Measurements from ENCODE around the gene ATP5F1D. TPM values are rescaled to one million over a fixed set of nuclear protein-coding genes. Genes with fewer than 3 reads are reported as not detected.

ATP5F1D gene
- total RNA-seq, 1 donor from 2014 or later, result 7.1 TPM

GRCh38 chr19:1267477-1268225, 26.1 kb downstream of the ATP5F1D start:
- Histone ChIP-seq H3F3A (ENCODE audit: low read depth) (peaks cover 72% of the 10 kb centered on the region), H4K20me1 (ENCODE audit: low read depth) (peaks cover 36% of the 10 kb centered on the region), H2AFZ (replicated peaks) (no peak overlapping the region), H3K4me2 (peak overlapping the region; percentile 78), H3K36me3 (peaks cover 5% of the 10 kb centered on the region), H3K4me1 (peaks cover 56% of the 10 kb centered on the region), H3K9me3 (ENCODE audit: low read depth) (no peaks in the 10 kb centered on the region), H3K79me2 (ENCODE audit: low read depth) (peaks cover 33% of the 10 kb centered on the region), H3K4me3 (peak overlapping the region; percentile 62), H3K27ac (no peak overlapping the region), H3K9ac (no peak overlapping the region), H3K27me3 (peaks cover 14% of the 10 kb centered on the region)
- H3K4me1 Mint-ChIP-seq, result peaks cover 74% of the 10 kb centered on the region
- peak overlapping the region; percentile 85 for H3K4me3 Mint-ChIP-seq
- TF ChIP-seq EZH2 (IDR thresholded peaks at IDR 0.05), result no peak
- TF ChIP-seq EZH2phosphoT487 (IDR thresholded peaks at IDR 0.05), result no peak
- no peak for TF ChIP-seq CTCF (IDR thresholded peaks at IDR 0.05)
- DNase-seq (ENCODE audit: low spot score), result peak; percentile 53
- no peak overlapping the region for H3K27ac Mint-ChIP-seq
- H3K9me3 Mint-ChIP-seq, result no peaks in the 10 kb centered on the region
- peaks cover 28% of the 10 kb centered on the region for H3K27me3 Mint-ChIP-seq (ENCODE audit: insufficient read depth, low read depth)
- H3K36me3 Mint-ChIP-seq, result peaks cover 17% of the 10 kb centered on the region

GRCh38 chr19:1268226-1269064, 26.9 kb downstream of the ATP5F1D start:
- H3K9me3 Mint-ChIP-seq, result no peaks in the 10 kb centered on the region
- no peak overlapping the region for H2AFZ ChIP-seq (replicated peaks)
- peaks cover 22% of the 10 kb centered on the region for H3K36me3 Mint-ChIP-seq
- no peaks in the 10 kb centered on the region for H3K9me3 ChIP-seq (ENCODE audit: low read depth)
- peak overlapping the region; percentile 70 for H3K27ac Mint-ChIP-seq
- peaks cover 14% of the 10 kb centered on the region for H3K27me3 ChIP-seq
- H3K4me1 ChIP-seq, result peaks cover 58% of the 10 kb centered on the region
- H3K4me2 ChIP-seq, result peak overlapping the region; percentile 78
- H3K27me3 Mint-ChIP-seq (ENCODE audit: insufficient read depth, low read depth), result peaks cover 28% of the 10 kb centered on the region
- TF ChIP-seq EZH2 (IDR thresholded peaks at IDR 0.05), result no peak
- TF ChIP-seq CTCF (IDR thresholded peaks at IDR 0.05), result no peak
- H4K20me1 ChIP-seq (ENCODE audit: low read depth), result peaks cover 44% of the 10 kb centered on the region
- H3K36me3 ChIP-seq, result peaks cover 5% of the 10 kb centered on the region
- H3K27ac ChIP-seq, result no peak overlapping the region
- peaks cover 80% of the 10 kb centered on the region for H3F3A ChIP-seq (ENCODE audit: low read depth)
- H3K9ac ChIP-seq, result no peak overlapping the region
- peak overlapping the region; percentile 85 for H3K4me3 Mint-ChIP-seq
- H3K79me2 ChIP-seq (ENCODE audit: low read depth), result peaks cover 41% of the 10 kb centered on the region
- peak overlapping the region; percentile 74 for H3K4me3 ChIP-seq
- DNase-seq (ENCODE audit: low spot score), result peak; percentile 58
- peaks cover 71% of the 10 kb centered on the region for H3K4me1 Mint-ChIP-seq

- peaks cover 59% of the 10 kb centered on the region for H3K4me1 ChIP-seq
- DNase-seq (ENCODE audit: low spot score), result peak; percentile 100
- H3K9me3 ChIP-seq (ENCODE audit: low read depth), result no peaks in the 10 kb centered on the region
- Mint-ChIP-seq H3K36me3 (peaks cover 27% of the 10 kb centered on the region), H3K4me1 (peaks cover 74% of the 10 kb centered on the region), H3K9me3 (no peaks in the 10 kb centered on the region), H3K4me3 (peak within 1 kb of the TSS; percentile 90), H3K27me3 (ENCODE audit: insufficient read depth, low read depth) (peaks cover 34% of the 10 kb centered on the region), H3K27ac (peak within 1 kb of the TSS; percentile 70)
- peaks cover 50% of the 10 kb centered on the region for H4K20me1 ChIP-seq (ENCODE audit: low read depth)
- peaks cover 5% of the 10 kb centered on the region for H3K36me3 ChIP-seq
- H3K27ac ChIP-seq, result peak within 1 kb of the TSS; percentile 98
- TF ChIP-seq EZH2phosphoT487 (IDR thresholded peaks at IDR 0.05) (no peak), EZH2 (IDR thresholded peaks at IDR 0.05) (no peak), CTCF (IDR thresholded peaks at IDR 0.05) (no peak)
- H3F3A ChIP-seq (ENCODE audit: low read depth), result peaks cover 86% of the 10 kb centered on the region
- H3K27me3 ChIP-seq, result peaks cover 14% of the 10 kb centered on the region
- H3K79me2 ChIP-seq (ENCODE audit: low read depth), result peaks cover 47% of the 10 kb centered on the region
- peak within 1 kb of the TSS; percentile 74 for H3K4me3 ChIP-seq
- peak within 1 kb of the TSS; percentile 77 for H3K9ac ChIP-seq
- H2AFZ ChIP-seq (replicated peaks), result no peak within 1 kb of the TSS
- H3K4me2 ChIP-seq, result peak within 1 kb of the TSS; percentile 99
These were observed 27.5 kb downstream of the ATP5F1D start, which contains the start of gene CIRBP for GRCh38 chr19:1269065-1269477. TSS of gene CIRBP (plus strand) at chr19:1269332. CDS start at chr19:1270934, 1,602 bp downstream.

All from neural progenitor cell (in vitro differentiated cells).